Activated naive CD4-positive, alpha-beta T cell treated with anti-CD3 and anti-CD28 coated beads, Interleukin-2, amount 50 U/mL, for 24 hours (primary cell): Measurements from ENCODE around the gene PIP5K1C.

ENCODE experiments used
- H3K27ac Mint-ChIP-seq: one replicate; pipeline ENCODE4 v1.8.0; 2021; ENCODE audit warnings: mild to moderate bottlenecking, mixed read lengths
- H3K27me3 Mint-ChIP-seq: one replicate; pipeline ENCODE4 v1.8.0; 2021; ENCODE audit warnings: mixed read lengths
- H3K36me3 Mint-ChIP-seq: one replicate; pipeline ENCODE4 v1.8.0; 2021; ENCODE audit warnings: mixed read lengths
- H3K4me1 Mint-ChIP-seq: one replicate; pipeline ENCODE4 v1.8.0; 2021; ENCODE audit warnings: mixed read lengths
- H3K4me3 Mint-ChIP-seq: one replicate; pipeline ENCODE4 v1.8.0; 2021; ENCODE audit warnings: mild to moderate bottlenecking, mixed read lengths
- H3K9me3 Mint-ChIP-seq: one replicate; pipeline ENCODE4 v1.8.0; 2021; ENCODE audit warnings: mixed read lengths

PIP5K1C gene

DNA sequence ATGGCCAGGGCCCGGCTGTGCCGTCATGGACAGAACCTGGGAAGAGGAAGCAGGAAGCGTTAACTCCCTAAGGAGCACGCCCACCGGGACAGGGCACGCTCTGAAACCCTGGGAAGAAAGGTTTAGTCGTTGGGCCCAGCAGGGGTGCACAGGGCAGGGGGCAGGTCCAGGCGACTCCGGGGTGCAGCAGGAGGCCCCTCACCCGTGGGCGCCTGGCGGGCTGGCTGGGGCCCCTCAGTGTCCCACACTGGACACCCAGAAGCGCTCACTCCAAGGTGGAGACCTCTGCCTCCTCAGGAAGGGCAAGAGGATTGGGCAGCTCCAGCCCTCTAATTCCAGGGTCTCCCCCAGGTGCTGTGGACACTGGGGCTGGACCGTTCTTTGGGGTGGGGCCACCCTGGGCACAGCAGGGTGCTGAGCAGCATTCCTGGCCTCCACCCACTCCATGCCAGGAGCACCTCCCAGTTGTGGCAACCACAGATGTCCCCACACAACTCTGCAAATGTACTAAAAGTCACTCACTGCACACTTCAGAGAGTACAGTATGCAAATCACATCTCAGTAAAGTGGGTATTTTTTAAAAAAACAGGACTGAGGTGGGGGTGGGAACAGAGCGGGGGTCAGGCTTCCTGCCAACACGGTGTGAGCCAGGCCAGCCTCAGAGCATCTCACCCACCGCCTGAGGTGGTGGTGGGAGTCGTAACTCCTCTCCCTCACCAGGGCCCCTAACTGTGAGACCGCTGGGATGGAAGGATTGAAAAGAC, 35.2 kb downstream of the PIP5K1C start:
- Mint-ChIP-seq H3K27ac (no peak overlapping the region), H3K27me3 (no peaks in the 10 kb centered on the region), H3K4me1 (peaks cover 12% of the 10 kb centered on the region), H3K4me3 (no peak overlapping the region), H3K9me3 (no peaks in the 10 kb centered on the region), H3K36me3 (no peaks in the 10 kb centered on the region)

DNA sequence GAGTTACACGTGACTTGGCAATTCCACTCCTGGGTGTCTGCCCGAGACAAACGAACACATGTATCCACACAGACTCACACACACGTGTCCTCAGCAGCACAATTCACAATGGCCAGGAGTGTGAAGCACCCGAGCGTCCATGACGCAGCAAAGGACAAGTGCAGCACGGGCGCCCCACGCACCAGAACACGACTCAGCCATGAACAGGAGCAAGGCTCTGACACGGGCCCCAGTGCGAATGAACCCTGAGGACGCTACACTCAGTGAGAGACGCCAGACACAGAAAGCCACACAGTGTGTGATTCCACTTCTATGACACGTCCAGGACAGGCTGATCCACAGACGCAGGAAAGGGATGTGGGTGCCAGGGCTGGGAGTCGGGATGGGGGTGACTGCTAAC, 36.4 kb downstream of the PIP5K1C start:
- Mint-ChIP-seq H3K27me3 (no peaks in the 10 kb centered on the region), H3K4me1 (peaks cover 12% of the 10 kb centered on the region), H3K27ac (no peak overlapping the region), H3K36me3 (no peaks in the 10 kb centered on the region), H3K4me3 (no peak overlapping the region), H3K9me3 (no peaks in the 10 kb centered on the region)

DNA sequence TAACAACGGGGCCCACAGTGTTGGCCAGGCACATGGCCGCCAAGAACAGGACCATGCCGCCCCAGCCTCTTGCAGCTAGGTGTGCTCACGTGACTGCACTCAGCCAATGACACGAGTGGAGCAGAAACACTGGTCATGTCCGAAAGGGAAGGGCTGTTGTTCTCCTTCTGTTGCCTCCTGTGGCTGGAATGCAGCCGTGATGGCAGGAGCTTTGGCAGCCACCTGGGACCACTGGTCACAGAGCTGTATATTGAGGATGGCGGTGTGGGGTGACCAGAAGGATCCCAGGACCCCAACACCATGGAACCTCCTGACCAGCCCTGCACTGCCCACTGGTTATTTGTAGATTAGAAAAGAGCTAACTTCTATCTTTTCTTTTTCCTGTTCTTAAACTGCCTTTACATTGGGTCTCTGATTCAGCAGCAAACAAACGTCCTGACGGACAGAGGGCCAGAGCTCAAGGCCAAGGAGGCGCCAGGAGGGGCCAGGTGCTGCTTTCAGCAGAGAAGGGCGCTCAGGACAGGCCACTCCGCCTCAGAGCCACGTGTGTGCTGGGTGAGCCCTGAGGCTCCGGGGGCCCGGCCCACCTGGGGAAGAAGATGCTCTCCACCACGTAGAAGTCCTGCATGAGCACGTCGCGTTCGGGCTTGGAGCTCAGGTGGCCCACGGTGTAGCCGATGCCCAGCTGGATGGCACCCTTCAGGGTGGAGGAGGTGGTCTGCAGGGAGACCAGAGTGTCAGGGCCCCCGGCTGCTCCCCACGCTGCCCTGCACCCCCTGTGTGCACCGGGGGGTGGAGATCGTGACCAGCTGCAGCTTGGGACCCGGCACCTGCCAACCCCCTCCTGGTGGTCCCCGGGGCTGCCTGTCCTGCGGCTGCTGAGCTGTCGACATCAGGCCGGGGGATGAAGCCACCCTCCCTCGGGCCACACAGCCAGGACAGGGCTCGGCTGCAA, 38.7 kb downstream of the PIP5K1C start:
- no peaks in the 10 kb centered on the region for H3K9me3 Mint-ChIP-seq
- H3K4me1 Mint-ChIP-seq, result peaks cover 6% of the 10 kb centered on the region
- H3K4me3 Mint-ChIP-seq, result no peak overlapping the region
- no peak overlapping the region for H3K27ac Mint-ChIP-seq
- no peaks in the 10 kb centered on the region for H3K27me3 Mint-ChIP-seq
- peaks cover 8% of the 10 kb centered on the region for H3K36me3 Mint-ChIP-seq

DNA sequence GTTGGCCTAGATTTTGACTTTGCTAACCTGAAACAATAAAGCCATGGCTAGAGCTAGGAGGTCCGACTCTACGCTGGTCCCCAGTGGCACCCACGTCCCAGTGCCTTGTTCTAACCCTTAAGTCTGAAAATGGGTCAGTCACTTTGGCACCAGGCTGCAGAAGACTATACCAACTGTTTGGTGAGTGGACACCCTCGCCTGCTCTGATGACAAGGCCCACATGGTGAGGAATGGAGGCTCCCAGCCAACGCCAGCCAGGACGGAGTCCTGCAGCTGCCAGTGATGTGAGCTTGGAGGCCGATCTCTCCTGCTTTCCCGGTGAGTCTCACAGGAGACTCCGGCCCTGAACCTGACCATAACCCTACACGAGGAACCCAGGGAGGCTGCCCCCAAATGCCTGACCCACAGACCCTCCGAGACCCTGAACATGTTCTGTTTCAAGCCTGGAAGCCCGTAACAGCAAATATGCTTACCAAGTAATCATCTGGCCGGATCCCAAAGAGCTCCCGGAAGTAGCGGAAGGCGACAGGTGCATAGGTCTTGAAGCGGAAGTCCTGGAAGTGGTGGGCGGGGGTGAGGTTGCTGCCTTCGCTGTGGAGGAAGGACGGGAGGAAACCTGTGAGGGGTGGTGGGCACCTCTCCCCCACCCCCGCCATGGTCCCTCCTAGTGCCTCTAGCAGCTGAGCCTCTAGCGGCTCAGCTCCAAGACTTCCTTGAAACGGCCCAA, 39.6 kb downstream of the PIP5K1C start:
- Mint-ChIP-seq H3K9me3 (no peaks in the 10 kb centered on the region), H3K36me3 (peaks cover 8% of the 10 kb centered on the region), H3K4me1 (no peaks in the 10 kb centered on the region), H3K4me3 (no peak overlapping the region), H3K27ac (no peak overlapping the region), H3K27me3 (no peaks in the 10 kb centered on the region)

DNA sequence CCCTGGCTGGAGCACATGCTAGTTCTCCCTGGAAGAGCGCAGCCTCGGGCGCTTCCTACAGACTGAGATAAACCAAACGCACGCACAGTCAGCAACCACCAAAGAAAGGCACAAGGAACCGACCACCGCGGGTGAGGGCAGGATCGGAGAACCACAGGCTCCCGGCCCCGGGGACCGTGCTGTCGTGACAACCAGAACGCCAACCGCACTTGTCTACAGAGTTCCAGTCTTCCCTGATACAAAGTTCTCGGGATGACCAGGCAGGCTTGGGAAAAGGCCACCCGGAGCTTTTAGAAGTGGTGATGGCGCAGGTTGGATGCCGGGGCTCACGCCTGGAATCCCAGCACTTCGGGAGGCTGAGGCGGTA, 40.5 kb downstream of the PIP5K1C start:
- Mint-ChIP-seq H3K36me3 (peaks cover 8% of the 10 kb centered on the region), H3K27ac (no peak overlapping the region), H3K4me1 (no peaks in the 10 kb centered on the region), H3K27me3 (no peaks in the 10 kb centered on the region), H3K9me3 (no peaks in the 10 kb centered on the region), H3K4me3 (no peak overlapping the region)

DNA sequence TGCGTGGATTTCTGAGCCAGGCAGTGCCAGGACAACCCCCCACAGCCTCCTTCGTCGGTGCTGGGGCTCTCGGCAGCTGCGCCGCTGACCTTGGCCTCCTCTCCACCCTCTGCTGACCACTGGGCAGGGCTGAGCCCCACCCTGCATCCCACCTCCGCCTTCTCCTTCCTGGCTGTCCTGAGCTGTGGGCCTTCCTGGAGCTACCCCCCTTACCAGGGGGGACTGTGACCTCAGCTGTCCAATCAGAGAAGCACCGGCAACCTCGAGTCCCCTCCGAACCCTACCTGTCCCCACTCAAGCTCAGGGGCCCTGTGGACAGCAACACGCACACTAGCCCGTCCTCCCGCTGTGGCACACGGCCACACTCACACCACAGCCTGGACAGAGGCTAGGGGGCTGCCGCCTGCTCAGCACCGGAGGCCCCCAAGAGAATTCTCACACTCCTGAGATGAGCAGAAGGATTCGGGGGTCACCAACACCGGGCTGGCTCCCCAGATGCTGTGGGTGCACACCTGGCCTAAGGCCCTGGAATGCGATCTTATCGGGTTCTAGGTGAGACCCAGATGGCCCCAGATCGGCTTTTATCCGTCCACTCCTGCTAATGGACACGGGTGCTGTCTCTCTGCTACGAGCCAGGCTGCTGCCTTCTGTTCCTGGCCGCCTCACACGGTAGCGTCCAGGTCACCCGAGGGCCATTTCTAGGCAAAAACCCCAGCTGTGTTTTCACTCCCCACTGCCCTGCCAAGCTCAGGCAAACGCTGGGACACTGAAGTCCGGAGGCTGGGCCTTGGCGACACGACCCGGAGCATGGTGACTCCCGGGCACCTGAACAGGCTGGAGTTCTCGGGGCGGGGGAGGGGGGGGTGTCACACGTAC, 41.2 kb downstream of the PIP5K1C start:
- Mint-ChIP-seq H3K4me1 (no peaks in the 10 kb centered on the region), H3K27me3 (no peaks in the 10 kb centered on the region), H3K36me3 (peaks cover 8% of the 10 kb centered on the region), H3K4me3 (no peak overlapping the region), H3K9me3 (no peaks in the 10 kb centered on the region), H3K27ac (no peak overlapping the region)

DNA sequence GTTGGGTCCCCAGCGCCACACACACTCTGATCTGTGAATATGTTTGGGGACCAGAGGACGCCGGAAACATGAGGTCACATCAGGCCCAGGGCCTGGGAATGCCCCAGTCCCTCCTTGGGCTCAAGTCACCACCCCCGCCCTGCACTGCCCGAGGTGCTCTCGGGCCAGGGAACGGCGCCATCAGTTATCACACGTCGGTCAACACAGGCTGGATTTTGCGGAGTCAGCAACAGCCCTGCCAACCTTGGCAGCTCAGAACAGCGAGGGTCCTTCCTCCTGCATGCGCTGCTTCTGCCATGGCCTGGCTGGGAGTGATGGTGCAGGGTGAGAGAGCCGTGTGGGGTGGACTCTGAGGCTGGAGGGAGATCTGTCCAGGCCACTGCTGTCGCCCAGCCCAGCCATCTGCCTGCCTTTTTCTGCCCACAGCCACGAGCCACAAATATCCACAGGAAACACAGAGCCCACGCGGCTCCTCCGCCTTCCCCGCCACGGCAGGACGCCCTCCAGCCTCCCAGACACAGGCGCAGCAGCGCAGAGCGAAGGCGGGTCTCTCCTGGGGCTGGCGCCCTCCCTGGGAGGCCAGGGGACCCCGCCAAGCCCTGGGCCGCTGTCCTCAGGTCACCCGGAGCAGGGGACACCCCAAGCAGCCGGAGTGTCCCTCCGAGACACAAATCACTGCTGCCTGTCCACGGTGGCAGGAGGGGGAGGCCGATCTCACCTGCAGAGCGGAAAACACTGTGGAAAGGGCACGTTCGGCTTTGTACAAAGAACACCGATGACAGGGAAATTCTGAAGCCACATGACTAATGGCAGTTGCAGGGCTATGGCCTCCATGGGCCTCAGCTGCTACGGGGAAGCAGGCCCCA, 42.0 kb downstream of the PIP5K1C start:
- Mint-ChIP-seq H3K36me3 (peaks cover 8% of the 10 kb centered on the region), H3K27ac (no peak overlapping the region), H3K9me3 (no peaks in the 10 kb centered on the region), H3K4me1 (no peaks in the 10 kb centered on the region), H3K4me3 (no peak overlapping the region), H3K27me3 (no peaks in the 10 kb centered on the region)

DNA sequence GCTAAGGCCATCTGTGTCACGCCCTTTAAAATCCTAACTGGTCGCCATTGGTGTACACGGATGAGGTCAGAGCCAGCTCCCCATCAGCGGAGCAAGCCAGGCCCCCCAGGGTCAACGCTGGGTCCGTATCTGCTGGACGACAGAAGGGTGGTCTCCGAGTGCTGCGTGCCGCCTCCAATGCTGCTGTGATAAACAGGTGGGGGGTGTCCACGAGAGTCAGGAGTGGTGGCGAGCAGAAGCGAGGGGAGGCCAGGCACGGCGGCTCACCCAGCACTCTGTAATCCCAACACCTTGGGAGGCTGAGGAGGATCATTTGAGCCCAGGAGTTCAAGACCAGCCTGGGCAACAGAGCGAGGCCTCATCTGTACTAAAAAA, 42.9 kb downstream of the PIP5K1C start:
- Mint-ChIP-seq H3K4me3 (no peak overlapping the region), H3K9me3 (no peaks in the 10 kb centered on the region), H3K4me1 (no peaks in the 10 kb centered on the region), H3K27me3 (no peaks in the 10 kb centered on the region), H3K27ac (no peak overlapping the region), H3K36me3 (peaks cover 8% of the 10 kb centered on the region)

DNA sequence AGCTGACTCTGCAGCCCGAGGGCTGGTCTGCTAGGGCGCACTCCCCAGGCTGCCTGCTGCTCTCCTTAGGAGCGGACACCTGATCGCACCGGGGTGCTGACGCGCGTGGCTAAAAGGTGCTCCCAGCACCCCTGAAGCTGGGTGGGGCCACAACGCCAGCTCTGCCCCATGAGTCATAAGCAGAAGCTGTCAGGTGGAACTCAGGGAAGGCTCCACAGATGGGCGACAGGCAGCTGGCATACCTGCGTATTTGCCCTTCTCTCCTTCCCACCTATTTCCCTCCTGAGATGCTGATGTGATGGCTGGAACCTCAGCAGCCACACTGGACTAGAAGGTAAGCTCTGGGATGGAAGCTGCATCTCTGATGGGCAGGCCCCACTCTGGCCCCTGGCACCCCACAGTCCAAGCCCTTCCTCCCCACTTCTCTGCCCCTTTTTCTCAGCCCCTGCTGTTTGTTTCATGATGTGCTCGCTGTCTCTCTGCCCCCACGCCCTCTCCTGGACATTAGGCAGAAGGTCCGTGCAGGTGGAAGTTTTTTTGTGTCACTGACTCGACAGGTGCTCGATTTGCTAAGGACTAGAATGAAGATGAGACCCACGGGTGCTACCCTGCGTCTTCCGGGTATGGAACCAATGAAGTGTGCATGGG, 43.4 kb downstream of the PIP5K1C start:
- peaks cover 8% of the 10 kb centered on the region for H3K36me3 Mint-ChIP-seq
- H3K27ac Mint-ChIP-seq, result peak overlapping the region; percentile 51
- H3K9me3 Mint-ChIP-seq, result no peaks in the 10 kb centered on the region
- no peaks in the 10 kb centered on the region for H3K4me1 Mint-ChIP-seq
- no peaks in the 10 kb centered on the region for H3K27me3 Mint-ChIP-seq
- H3K4me3 Mint-ChIP-seq, result no peak overlapping the region

DNA sequence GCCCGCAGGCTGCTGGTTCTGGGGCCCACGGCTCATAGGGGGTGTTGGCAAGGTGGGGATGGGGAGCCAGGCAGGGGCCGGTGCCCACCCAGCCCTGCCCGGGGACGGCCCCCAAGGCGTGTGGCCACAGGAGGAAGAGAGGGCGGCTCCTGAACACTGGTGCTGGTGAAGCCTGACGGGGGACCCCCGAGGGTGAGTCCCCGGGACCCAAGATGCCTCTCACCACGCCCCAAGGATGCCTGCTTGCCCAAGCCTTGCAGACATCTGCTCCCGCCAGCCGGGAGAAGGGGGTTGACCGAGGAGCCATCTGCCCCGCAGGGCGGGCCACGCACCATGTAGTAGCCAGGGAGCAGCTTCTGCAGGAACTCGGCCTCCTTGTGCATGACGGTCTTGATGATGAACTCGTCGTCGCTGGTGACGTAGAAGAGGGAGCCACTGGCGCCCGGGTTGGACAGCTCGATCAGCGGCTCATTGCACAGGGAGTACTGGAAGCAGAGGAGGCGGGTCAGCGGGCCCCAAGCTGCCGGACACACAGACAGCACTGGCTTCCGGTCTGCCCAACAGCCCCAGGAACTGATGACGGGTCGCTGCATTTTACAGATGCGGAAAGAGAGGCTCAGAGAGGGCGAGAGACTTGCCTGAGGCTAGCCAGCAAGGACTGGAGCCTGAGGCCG, 44.1 kb downstream of the PIP5K1C start:
- no peaks in the 10 kb centered on the region for H3K9me3 Mint-ChIP-seq
- H3K4me3 Mint-ChIP-seq, result no peak overlapping the region
- no peaks in the 10 kb centered on the region for H3K4me1 Mint-ChIP-seq
- peaks cover 8% of the 10 kb centered on the region for H3K36me3 Mint-ChIP-seq
- no peaks in the 10 kb centered on the region for H3K27me3 Mint-ChIP-seq
- H3K27ac Mint-ChIP-seq, result no peak overlapping the region

DNA sequence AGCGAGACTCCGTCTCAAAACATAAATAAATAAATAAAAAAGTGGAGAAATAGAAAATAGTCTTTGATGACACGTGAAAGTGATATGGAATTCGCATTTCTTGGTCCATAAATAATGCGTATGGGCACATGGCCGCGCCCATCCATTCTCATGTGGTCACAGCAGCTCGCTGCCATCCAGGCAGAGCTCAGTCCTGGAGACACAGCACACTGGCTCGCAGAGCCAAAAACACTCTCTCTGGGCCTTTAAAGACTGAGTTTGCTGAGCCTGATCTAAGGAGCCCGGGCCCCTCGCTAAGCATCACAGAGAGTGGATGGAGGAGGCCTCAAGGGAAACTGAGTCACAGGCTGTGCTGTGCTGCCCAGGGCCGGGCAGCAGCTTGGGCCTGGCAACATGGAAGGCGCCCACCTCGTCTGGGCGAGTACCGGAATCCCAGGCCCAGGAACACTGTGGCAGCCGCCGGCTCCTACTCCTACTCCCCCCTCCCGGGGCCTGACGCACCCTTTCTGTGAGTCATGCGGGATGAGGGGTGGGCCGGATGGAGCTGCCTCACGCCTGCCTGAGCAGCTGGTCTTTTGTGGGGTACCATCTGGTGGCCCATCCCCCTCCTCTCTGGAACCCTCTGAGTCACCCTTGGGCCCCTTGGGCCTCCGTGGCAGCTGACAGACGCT, 44.7 kb downstream of the PIP5K1C start:
- H3K27ac Mint-ChIP-seq, result no peak overlapping the region
- H3K36me3 Mint-ChIP-seq, result peaks cover 8% of the 10 kb centered on the region
- H3K4me3 Mint-ChIP-seq, result no peak overlapping the region
- no peaks in the 10 kb centered on the region for H3K27me3 Mint-ChIP-seq
- no peaks in the 10 kb centered on the region for H3K9me3 Mint-ChIP-seq
- H3K4me1 Mint-ChIP-seq, result no peaks in the 10 kb centered on the region

DNA sequence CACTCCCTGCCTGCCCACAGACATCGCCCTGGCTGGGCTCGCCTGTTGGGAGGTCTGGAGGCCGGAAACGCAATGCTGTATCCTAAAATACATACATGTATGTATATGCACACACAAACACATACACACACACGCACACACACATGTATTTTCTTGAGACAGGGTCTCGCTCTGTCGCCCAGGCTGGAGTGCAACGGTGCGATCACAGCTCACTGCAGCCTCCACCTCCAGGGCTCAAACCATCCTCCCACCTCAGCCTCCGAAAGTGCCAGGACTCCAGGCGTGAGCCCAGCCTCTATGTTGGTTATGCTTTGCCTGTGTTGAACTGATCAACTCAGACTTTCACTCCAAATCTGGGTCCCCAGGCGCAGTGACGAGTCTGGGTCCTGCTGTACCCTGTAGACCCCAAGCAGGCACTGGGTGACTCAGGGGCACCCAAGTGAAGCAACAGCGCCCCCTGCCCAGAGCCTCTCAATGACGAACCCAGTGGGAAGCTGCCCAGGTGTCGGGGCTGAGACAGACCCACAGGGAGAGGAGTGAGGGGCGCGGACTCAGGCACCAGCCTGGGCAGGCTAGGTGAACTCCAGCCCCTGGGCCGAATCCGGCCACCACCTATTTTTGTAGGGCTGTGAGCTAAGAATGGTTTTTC, 46.3 kb downstream of the PIP5K1C start:
- H3K27me3 Mint-ChIP-seq, result no peaks in the 10 kb centered on the region
- H3K27ac Mint-ChIP-seq, result no peak overlapping the region
- no peak overlapping the region for H3K4me3 Mint-ChIP-seq
- no peaks in the 10 kb centered on the region for H3K9me3 Mint-ChIP-seq
- H3K4me1 Mint-ChIP-seq, result no peaks in the 10 kb centered on the region
- H3K36me3 Mint-ChIP-seq, result peaks cover 8% of the 10 kb centered on the region
